Smooth muscle cell (in vitro differentiated cells): ENCODE results near the gene ESYT2. TPM values are rescaled to one million over a fixed set of nuclear protein-coding genes. Genes with fewer than 3 reads are reported as not detected.

Experiments used
- DNase-seq: peaks from one replicate; lab custom pipeline; 2025; ENCODE audit not compliant: unreplicated experiment; lab: John Stamatoyannopoulos, UW
- H2AFZ ChIP-seq: fragments of 200-600 bp; sonication (generic); 2 replicates; pipeline ENCODE4 v1.6.0; 2016; ENCODE audit warnings: antibody characterized with exemption, low read depth, mild to moderate bottlenecking
- H3F3A ChIP-seq: fragments of 200-600 bp; sonication (generic); 2 replicates; pipeline ENCODE4 v1.6.0; 2017; ENCODE audit warnings: antibody characterized with exemption, low read depth
- H3K27ac ChIP-seq: fragments of 200-600 bp; sonication (generic); 2 replicates; pipeline ENCODE4 v1.5.1; 2016; ENCODE audit warnings: low read depth, mild to moderate bottlenecking
- H3K27me3 ChIP-seq: fragments of 200-600 bp; sonication (generic); 2 replicates; pipeline ENCODE4 v1.6.1; 2016; ENCODE audit warnings: low read depth, mild to moderate bottlenecking
- H3K36me3 ChIP-seq: fragments of 200-600 bp; sonication (generic); 2 replicates; pipeline ENCODE4 v1.5.1; 2016; ENCODE audit warnings: low read depth
- H3K4me1 ChIP-seq: fragments of 200-600 bp; sonication (generic); 2 replicates; pipeline ENCODE4 v1.5.1; 2016; ENCODE audit warnings: low read depth
- H3K4me2 ChIP-seq: fragments of 200-600 bp; sonication (generic); 2 replicates; pipeline ENCODE4 v1.6.0; 2016; ENCODE audit warnings: mild to moderate bottlenecking
- H3K4me3 ChIP-seq: fragments of 200-600 bp; sonication (generic); 2 replicates; pipeline ENCODE4 v1.5.1; 2016; ENCODE audit warnings: mild to moderate bottlenecking
- H3K79me2 ChIP-seq: fragments of 200-600 bp; sonication (generic); 2 replicates; pipeline ENCODE4 v1.6.0; 2016; ENCODE audit warnings: low read depth, mild to moderate bottlenecking
- H3K9ac ChIP-seq: fragments of 200-600 bp; sonication (generic); 2 replicates; pipeline ENCODE4 v1.6.0; 2016; ENCODE audit warnings: low read depth
- H3K9me3 ChIP-seq: fragments of 200-600 bp; sonication (generic); replicated peaks from 2 replicates; pipeline ENCODE4 v1.5.1; 2016; ENCODE audit warnings: low read depth
- H4K20me1 ChIP-seq: fragments of 200-600 bp; sonication (generic); 2 replicates; pipeline ENCODE4 v1.6.0; 2016; ENCODE audit warnings: low read depth
- WGBS: methylation state at CpG from one replicate; pipeline ENCODE4 v1.1.7; 2016; ENCODE audit warnings: low lambda C conversion rate; 5-methylcytosine and 5-hydroxymethylcytosine counted together
- polyA plus RNA-seq: library from polyadenylated mRNA; unstranded; fragments of >200 nt; fragmentation: Nextera tagmentation; extraction: Ambion mirVana; gene quantifications from 2 replicates; pipeline ENCODE4 v1.2.1, GENCODE V29; 2016
- total RNA-seq: library from RNA; depleted of rRNA; stranded (reverse); fragments of >200 nt; gene quantifications from 2 replicates; pipeline ENCODE4 v1.2.3, GENCODE V29; 2014
- TF ChIP-seq, protein P1 (sequence below): fragments of 200-600 bp; sonication (generic); IDR thresholded peaks from 2 replicates; pipeline ENCODE4 v1.5.1; 2017; ENCODE audit warnings: borderline replicate concordance, mild to moderate bottlenecking, antibody characterized with exemption; ENCODE audit not compliant: insufficient read depth, poor library complexity, severe bottlenecking

Gene ESYT2
- total and polyA plus RNA-seq, 2 experiments from 2014 or later = 27.9 to 69.4 TPM

DNA sequence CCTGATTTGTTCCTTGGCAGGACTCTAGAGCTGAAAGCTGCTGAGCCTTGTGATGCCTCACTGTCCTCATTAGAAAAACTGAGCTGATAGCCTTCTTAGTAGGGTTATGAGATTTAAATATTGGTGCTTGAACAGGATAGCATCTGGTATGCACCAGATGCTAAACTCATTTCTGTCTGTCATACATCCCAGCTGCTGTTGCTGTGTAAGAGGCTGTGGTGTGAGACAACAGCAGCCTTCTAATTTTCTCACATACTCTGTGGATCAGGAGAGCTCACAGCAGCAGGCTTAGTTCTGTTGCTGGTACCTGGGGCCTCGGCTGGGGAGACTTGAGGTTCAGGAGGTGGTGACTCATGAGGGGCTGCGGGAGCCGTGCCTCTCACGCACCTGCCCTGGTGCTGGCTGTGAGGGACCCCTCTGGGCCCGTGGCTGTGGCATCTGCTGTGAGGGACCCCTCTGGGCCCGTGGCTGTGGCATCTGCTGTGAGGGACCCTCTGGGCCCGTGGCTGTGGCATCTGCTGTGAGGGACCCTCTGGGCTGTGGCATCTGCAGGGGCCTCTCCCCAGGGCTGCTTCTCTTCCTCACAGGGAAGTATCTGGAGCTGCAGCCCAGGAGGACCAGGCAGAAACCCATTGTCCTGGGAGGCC is 39.6 kb upstream of the ESYT2 start:
- no peak for DNase-seq
- Histone ChIP-seq H3K4me1 (peaks cover 4% of the 10 kb centered on the region), H4K20me1 (no peaks in the 10 kb centered on the region), H3K9me3 (no peaks in the 10 kb centered on the region), H3F3A (no peaks in the 10 kb centered on the region), H3K4me2 (no peak overlapping the region), H3K36me3 (no peaks in the 10 kb centered on the region), H2AFZ (no peak overlapping the region), H3K4me3 (no peak overlapping the region), H3K27me3 (no peaks in the 10 kb centered on the region), H3K9ac (no peak overlapping the region), H3K27ac (no peak overlapping the region), H3K79me2 (peaks cover 36% of the 10 kb centered on the region)
- TF ChIP-seq, protein P1, sequence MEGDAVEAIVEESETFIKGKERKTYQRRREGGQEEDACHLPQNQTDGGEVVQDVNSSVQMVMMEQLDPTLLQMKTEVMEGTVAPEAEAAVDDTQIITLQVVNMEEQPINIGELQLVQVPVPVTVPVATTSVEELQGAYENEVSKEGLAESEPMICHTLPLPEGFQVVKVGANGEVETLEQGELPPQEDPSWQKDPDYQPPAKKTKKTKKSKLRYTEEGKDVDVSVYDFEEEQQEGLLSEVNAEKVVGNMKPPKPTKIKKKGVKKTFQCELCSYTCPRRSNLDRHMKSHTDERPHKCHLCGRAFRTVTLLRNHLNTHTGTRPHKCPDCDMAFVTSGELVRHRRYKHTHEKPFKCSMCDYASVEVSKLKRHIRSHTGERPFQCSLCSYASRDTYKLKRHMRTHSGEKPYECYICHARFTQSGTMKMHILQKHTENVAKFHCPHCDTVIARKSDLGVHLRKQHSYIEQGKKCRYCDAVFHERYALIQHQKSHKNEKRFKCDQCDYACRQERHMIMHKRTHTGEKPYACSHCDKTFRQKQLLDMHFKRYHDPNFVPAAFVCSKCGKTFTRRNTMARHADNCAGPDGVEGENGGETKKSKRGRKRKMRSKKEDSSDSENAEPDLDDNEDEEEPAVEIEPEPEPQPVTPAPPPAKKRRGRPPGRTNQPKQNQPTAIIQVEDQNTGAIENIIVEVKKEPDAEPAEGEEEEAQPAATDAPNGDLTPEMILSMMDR = no peak
- WGBS = 94% methylated on average over 7 of the region's 7 CpGs

DNA sequence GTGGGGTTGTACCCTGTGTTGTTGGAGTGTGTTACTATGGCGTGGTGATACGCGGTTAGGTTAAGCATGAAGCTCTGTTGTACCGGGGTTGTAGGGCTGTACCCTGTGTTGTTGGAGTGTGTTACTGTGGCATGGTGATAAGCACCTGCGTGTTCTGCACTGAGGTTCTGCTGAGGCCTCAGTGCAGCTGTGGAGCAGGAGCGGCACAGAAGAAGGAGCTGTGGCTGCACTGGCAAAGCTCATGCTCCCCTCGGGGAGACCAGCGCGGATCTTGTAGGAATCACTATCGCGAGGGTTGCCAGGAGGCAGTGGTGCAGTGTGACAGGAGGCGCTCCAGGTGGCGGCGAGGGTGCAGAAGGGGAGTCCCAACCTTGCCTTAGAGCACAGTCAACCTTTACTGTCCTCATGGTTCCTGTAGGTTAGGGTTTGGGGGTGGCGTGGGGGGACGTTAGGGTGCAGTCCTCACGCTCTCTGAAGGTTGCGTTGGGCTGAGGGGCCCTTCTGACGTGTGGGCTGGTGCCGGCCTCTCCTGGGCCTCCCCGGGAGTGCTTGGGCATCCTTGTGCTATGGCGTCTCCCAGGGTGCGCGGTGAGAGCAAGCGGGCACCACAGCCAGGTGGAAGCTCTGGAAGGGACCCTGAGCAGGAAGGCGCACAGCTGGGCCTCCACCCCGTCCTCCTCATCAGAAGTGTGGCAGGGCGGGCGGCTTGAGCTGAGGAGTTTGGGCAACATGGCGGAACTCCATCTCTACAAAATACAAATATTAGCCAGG is 38.1 kb upstream of the ESYT2 start:
- H3K4me2 ChIP-seq = no peak overlapping the region
- peaks cover 45% of the 10 kb centered on the region for H3K79me2 ChIP-seq
- H3K4me1 ChIP-seq = peaks cover 4% of the 10 kb centered on the region
- H3F3A ChIP-seq = no peaks in the 10 kb centered on the region
- H3K27me3 ChIP-seq = no peaks in the 10 kb centered on the region
- H4K20me1 ChIP-seq = no peaks in the 10 kb centered on the region
- H2AFZ ChIP-seq = no peak overlapping the region
- H3K27ac ChIP-seq = no peak overlapping the region
- H3K36me3 ChIP-seq = no peaks in the 10 kb centered on the region
- H3K4me3 ChIP-seq = no peak overlapping the region
- H3K9ac ChIP-seq = no peak overlapping the region
- no peaks in the 10 kb centered on the region for H3K9me3 ChIP-seq
- DNase-seq = no peak
- TF ChIP-seq, protein P1 = no peak
- WGBS = 98% methylated on average over 30 of the region's 30 CpGs

- Histone ChIP-seq H3K27ac (no peak overlapping the region), H3K27me3 (no peaks in the 10 kb centered on the region), H3K9me3 (no peaks in the 10 kb centered on the region), H3F3A (no peaks in the 10 kb centered on the region), H3K9ac (no peak overlapping the region), H2AFZ (no peak overlapping the region), H3K4me3 (no peak overlapping the region), H3K79me2 (peaks cover 45% of the 10 kb centered on the region), H3K36me3 (no peaks in the 10 kb centered on the region), H3K4me1 (peaks cover 9% of the 10 kb centered on the region), H4K20me1 (no peaks in the 10 kb centered on the region), H3K4me2 (no peak overlapping the region)
- TF ChIP-seq, protein P1 = no peak
- 98% methylated on average over 4 of the region's 4 CpGs for WGBS
- no peak for DNase-seq
Measured at GRCh38 chr7:158865977-158866376, 36.7 kb upstream of the ESYT2 start.
